ENCODE results near the gene CDC42EP1. TPM values are rescaled to one million over a fixed set of nuclear protein-coding genes. Genes with fewer than 3 reads are reported as not detected.

The CDC42EP1 gene
- total RNA-seq, 1 donor from 2014 or later = 39.1 TPM

- H3K27ac Mint-ChIP-seq = no peak overlapping the region
- H3K4me1 Mint-ChIP-seq = peaks cover 46% of the 10 kb centered on the region
Measured at GRCh38 chr22:37542959-37543358, 17.3 kb upstream of the CDC42EP1 start.

GRCh38 chr22:37544955-37545702, 15.2 kb upstream of the CDC42EP1 start:
- no peak for TF ChIP-seq CTCF (IDR thresholded peaks at IDR 0.05; ENCODE audit: unreplicated experiment)
- peaks cover 42% of the 10 kb centered on the region for H3K4me1 Mint-ChIP-seq
- peak overlapping the region; percentile 96 for H3K27ac Mint-ChIP-seq
- H3K4me3 Mint-ChIP-seq = peak overlapping the region; percentile 49
- no peaks in the 10 kb centered on the region for H3K9me3 Mint-ChIP-seq
- DNase-seq (ENCODE audit: low spot score in 2 of 2, unreplicated experiment in 2 of 2) = peak in 1 of 2 experiments; percentile 61
- H3K27me3 Mint-ChIP-seq (ENCODE audit: low read depth) = no peaks in the 10 kb centered on the region
- H3K36me3 Mint-ChIP-seq = no peaks in the 10 kb centered on the region

More at GRCh38 chr22:37542959-37543358, 17.3 kb upstream of the CDC42EP1 start:
- H3K9me3 Mint-ChIP-seq = no peaks in the 10 kb centered on the region
- H3K27me3 Mint-ChIP-seq (ENCODE audit: low read depth) = no peaks in the 10 kb centered on the region
- no peak overlapping the region for H3K4me3 Mint-ChIP-seq
- TF ChIP-seq CTCF (IDR thresholded peaks at IDR 0.05; ENCODE audit: unreplicated experiment) = no peak
- H3K36me3 Mint-ChIP-seq = no peaks in the 10 kb centered on the region
- DNase-seq (ENCODE audit: low spot score in 2 of 2, unreplicated experiment in 2 of 2) = no peak

- DNase-seq (ENCODE audit: low spot score in 2 of 2, unreplicated experiment in 2 of 2) = peak; percentile 72 to 82
- no peak for TF ChIP-seq CTCF (IDR thresholded peaks at IDR 0.05; ENCODE audit: unreplicated experiment)
- H3K36me3 Mint-ChIP-seq = no peaks in the 10 kb centered on the region
- H3K4me3 Mint-ChIP-seq = peak overlapping the region; percentile 49
- no peaks in the 10 kb centered on the region for H3K27me3 Mint-ChIP-seq (ENCODE audit: low read depth)
- no peaks in the 10 kb centered on the region for H3K9me3 Mint-ChIP-seq
- peak overlapping the region; percentile 96 for H3K27ac Mint-ChIP-seq
- peaks cover 38% of the 10 kb centered on the region for H3K4me1 Mint-ChIP-seq
Measured at GRCh38 chr22:37545703-37546436, 14.4 kb upstream of the CDC42EP1 start.

- H3K4me1 Mint-ChIP-seq = peaks cover 41% of the 10 kb centered on the region
- H3K4me3 Mint-ChIP-seq = no peak overlapping the region
- H3K27ac Mint-ChIP-seq = peak overlapping the region; percentile 96
- no peaks in the 10 kb centered on the region for H3K9me3 Mint-ChIP-seq
- DNase-seq (ENCODE audit: low spot score in 2 of 2, unreplicated experiment in 2 of 2) = no peak
- no peaks in the 10 kb centered on the region for H3K36me3 Mint-ChIP-seq
- no peak for TF ChIP-seq CTCF (IDR thresholded peaks at IDR 0.05; ENCODE audit: unreplicated experiment)
- no peaks in the 10 kb centered on the region for H3K27me3 Mint-ChIP-seq (ENCODE audit: low read depth)
Measured at GRCh38 chr22:37546437-37547250, 13.6 kb upstream of the CDC42EP1 start.

GRCh38 chr22:37547251-37547741, 13.0 kb upstream of the CDC42EP1 start:
- DNase-seq (ENCODE audit: low spot score in 2 of 2, unreplicated experiment in 2 of 2) = no peak
- no peak for TF ChIP-seq CTCF (IDR thresholded peaks at IDR 0.05; ENCODE audit: unreplicated experiment)

More at GRCh38 chr22:37547251-37547741, 13.0 kb upstream of the CDC42EP1 start:
- peak overlapping the region; percentile 96 for H3K27ac Mint-ChIP-seq
- H3K36me3 Mint-ChIP-seq = no peaks in the 10 kb centered on the region
- H3K4me3 Mint-ChIP-seq = no peak overlapping the region
- H3K4me1 Mint-ChIP-seq = peaks cover 38% of the 10 kb centered on the region
- no peaks in the 10 kb centered on the region for H3K27me3 Mint-ChIP-seq (ENCODE audit: low read depth)
- no peaks in the 10 kb centered on the region for H3K9me3 Mint-ChIP-seq

Measured in mesothelial cell of epicardium (in vitro differentiated cells).